Daoy (cell line): ENCODE results near the gene WNT10A. TPM values are rescaled to one million over a fixed set of nuclear protein-coding genes. Genes with fewer than 3 reads are reported as not detected.
"Not testable (repeated sequence)": the region's sequence is repeated elsewhere in the genome, so short reads cannot be mapped to it uniquely, and the experiment has no call there.

Experiments
- DNase-seq: peaks from one replicate; pipeline ENCODE4 v3.0.0-alpha.2; 2015; ENCODE audit warnings: low read depth
- total RNA-seq: library from RNA; depleted of rRNA; stranded (reverse); fragments of >200 nt; shearing (Covaris generic); gene quantifications from 2 replicates; pipeline ENCODE4 v1.2.3, GENCODE V29; 2014

WNT10A gene
- total RNA-seq, 1 experiment from 2014 or later = 0.11 TPM

GRCh38 chr2:218893349-218894150, 12.9 kb downstream of the WNT10A start:
- no peak for DNase-seq

- no peak for DNase-seq
These were observed 13.7 kb downstream of the WNT10A start for GRCh38 chr2:218894151-218894879.

GRCh38 chr2:218894880-218895157, 14.2 kb downstream of the WNT10A start:
- DNase-seq = no peak

DNA sequence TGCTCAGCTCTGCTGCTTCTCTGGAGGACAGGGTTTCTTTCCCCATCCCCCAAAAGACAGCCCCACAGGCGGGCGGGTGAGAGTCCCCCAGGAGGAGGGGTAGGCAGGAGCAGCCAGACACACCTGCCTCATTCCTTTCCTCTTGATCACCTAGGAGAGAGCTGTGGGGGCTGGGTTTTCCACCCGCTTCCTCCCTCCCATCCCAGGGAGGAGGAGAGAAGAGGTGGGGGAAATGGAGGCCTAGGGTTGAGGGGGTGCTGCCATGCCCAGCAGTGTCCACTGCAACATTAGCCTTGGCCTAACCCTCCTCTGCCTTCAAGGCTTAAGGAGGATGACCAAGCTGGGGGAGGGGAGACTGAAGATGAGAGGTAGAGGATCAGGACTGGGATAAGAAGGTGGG, 14.7 kb downstream of the WNT10A start:
- DNase-seq = no peak

DNA sequence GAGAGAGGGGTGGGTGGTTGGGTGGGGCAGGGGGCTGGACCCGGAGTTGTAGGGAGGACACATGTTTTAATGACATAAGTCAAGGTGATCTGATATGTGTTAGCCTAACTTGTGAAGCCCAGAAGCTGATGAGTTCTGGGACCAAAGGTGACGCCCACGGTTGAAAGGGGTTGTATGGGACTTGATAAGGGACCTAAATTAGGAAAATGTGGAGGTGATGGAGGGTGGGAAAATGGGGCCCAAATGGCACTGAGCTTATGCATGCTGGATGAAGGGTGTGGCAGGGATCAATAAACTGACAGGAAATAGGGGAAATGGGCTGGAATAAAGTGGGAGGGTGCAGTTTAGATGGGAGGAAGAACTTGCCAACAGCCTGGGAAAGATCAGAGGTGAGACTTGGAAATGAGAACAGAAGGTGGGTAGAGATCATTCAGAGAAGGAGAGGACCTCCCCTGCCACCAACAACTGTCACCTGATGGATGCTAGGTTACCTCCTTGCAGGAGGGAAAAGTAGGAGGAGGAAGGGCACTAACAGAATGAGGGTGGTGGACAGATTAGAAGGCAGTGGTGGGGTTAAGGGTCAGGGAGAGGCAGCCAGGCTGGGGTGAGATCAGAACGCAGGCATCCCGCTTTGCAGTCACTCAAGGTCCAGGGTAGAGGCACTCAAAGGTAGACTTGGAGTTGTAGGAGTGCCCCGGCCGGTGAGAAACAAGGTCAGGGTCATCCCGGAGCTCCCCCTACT, 15.3 kb downstream of the WNT10A start:
- no peak for DNase-seq

DNA sequence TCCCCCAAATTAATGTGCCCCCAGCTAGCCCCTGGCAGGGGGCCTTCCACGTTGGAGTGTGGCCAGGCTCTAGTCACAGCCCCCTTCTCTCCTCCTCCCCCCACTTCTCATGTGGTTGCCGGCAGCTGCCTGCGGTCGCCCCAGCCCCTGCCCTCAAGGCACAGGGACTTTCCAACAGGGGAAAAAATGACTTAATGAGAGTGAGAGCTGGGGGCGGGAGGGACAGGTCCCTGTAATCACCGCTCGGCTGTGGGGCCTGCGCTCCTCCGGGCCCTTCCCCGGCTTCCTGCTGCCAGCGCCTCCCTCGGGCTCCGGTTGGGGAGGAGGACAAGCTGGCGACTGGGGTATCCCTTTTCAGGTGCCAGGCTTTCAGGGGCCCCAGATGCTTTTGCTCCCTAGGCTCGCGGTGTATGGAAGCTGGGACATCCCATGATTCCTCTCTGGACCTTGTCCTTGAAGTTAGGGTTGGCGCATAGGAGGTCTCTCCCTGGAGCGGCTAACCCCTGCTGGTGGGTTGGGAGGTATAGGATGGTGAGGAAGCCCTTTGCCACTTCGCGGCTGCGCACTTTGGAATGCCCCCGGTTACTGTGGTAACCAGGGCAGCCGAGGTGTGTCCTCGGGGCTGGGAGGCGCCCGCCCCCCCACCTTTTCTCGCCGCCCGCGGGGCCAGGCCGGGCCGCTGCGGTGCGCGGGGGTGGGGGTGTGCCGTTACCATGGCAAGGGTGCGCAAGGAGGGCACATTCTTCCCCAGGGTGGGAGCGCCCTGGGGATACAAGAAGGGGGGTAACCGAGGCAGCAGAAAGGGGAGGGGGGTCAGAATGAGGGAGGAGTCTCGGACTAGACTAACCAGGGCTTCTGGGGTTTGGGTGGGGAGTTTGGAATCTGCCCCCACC, 16.1 kb downstream of the WNT10A start:
- peak; percentile 91 for DNase-seq

- DNase-seq = no peak
These were observed 16.9 kb downstream of the WNT10A start for GRCh38 chr2:218897394-218898108.

- DNase-seq = peak; percentile 78
These were observed 17.6 kb downstream of the WNT10A start for GRCh38 chr2:218898109-218898878.

- DNase-seq = no peak
These were observed 18.5 kb downstream of the WNT10A start for GRCh38 chr2:218899147-218899546.

- DNase-seq = no peak
These were observed 21.8 kb downstream of the WNT10A start for GRCh38 chr2:218902427-218902826.

- peak; percentile 50 for DNase-seq
These were observed 23.5 kb downstream of the WNT10A start for GRCh38 chr2:218904176-218904575.

- DNase-seq = peak; percentile 87
These were observed 28.3 kb downstream of the WNT10A start for GRCh38 chr2:218908721-218909619.

DNA sequence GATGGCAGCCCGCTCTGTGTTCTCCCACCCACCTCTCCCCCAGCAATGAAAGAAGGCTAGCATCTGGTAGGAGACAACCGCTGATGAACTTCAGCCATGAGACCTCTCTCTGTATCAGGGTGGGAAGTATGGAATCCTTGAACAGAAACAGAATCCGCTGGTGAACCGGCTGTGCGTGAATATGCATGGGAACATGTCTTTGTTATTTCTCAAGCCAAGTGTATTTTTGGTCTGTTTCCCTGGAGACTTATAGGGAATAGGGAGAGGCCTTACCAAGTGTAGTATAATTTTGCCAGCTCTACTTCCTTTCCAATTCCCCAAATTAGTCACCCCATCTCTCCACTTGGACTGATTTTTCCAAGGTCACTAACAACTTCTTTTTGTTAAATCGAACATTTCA, 30.1 kb downstream of the WNT10A start:
- no peak for DNase-seq

DNA sequence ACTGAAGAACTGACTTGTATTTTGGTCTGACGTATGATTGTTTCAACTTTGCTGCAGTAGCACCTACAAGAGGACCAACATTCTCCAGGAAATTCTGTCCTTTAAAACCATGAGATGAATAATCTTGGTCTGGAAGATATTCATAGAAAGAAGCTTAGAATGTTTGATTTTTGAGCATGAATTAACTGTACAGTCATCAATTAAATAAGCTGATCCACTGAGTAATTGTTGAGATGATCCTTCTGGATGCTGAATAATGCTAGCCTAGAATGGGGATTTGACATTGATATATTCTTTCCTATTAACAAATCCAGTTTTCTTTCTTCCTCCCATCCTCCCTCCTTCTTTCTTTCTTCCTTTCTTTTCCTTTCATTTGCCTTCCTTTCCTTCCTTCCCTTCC, 39.9 kb downstream of the WNT10A start:
- no peak for DNase-seq

DNA sequence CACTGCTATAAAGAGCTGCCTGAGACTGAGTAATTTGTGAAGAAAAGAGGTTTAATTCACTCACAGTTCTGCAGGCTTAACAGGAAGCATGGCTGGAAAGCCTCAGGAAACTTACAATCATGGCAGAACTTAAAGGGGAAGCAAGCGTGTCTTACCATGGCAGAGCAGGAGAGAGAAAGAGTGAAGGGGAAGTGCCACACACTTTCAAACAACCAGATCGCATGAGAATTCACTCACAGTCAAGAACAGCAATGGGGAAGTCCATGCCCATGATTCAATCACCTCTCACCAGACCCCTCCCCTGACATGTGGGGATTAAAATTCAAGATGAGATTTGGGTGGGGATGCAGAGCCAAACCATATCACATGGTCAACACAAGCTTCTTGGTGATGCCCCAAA, 44.1 kb downstream of the WNT10A start:
- no peak for DNase-seq

DNA sequence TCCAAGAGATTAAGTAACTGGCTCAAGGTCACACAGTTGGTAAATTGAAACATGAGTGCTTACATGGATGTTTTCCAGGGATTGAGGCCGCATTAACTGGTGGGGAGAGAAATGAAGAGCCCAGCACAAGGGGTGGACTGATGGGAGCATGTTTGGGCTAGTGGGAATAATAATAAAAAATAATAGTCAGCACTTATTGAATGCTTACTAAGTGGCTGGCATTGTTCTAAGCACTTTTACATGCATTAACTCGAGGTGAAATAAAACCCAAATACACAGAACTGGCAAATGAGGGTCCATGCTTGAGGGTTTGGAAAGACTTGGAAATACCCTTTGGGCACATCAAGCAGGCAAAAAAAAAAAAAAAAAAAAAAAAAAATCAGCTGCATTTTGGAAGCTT, 44.8 kb downstream of the WNT10A start:
- DNase-seq = no peak

GRCh38 chr2:218927422-218927821, 46.8 kb downstream of the WNT10A start:
- no peak for DNase-seq

DNA sequence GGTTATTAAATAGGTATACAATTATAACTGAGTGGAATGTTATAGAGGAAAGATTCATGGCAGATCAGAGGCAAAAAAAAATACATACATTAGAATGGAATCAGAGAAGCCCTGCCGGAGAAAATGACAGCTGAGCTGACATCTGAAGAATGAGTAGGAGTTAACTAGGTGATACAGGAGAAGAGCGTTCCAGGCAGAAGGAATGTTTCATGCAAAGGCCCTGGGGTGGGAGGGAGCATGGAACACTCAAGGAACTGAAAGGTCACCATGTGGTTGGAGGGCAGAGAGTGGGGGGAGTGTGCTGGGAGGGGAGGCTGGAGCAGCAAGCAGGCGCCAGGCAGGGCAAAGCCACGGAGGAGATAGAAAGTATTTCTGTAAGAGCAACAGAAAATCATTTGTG, 47.2 kb downstream of the WNT10A start:
- no peak for DNase-seq

- DNase-seq = not testable (repeated sequence)
These were observed 49.8 kb downstream of the WNT10A start for GRCh38 chr2:218930488-218930887.
